Neural progenitor cell (in vitro differentiated cells): ENCODE measurements around the gene PDZRN4. TPM values are rescaled to one million over a fixed set of nuclear protein-coding genes. Genes with fewer than 3 reads are reported as not detected.

Source experiments
- DNase-seq: peaks from one replicate; pipeline ENCODE4 v3.0.0-alpha.2; 2016; ENCODE audit warnings: low spot score
- H2AFZ ChIP-seq: fragments of 200-600 bp; sonication (generic); replicated peaks from 2 replicates; pipeline ENCODE4 v1.6.1; 2016; ENCODE audit warnings: antibody characterized with exemption
- H3F3A ChIP-seq: fragments of 200-600 bp; sonication (generic); 2 replicates; pipeline ENCODE4 v1.6.1; 2016; ENCODE audit warnings: antibody characterized with exemption, low read depth
- H3K27ac ChIP-seq: fragments of 200-600 bp; sonication (generic); 2 replicates; pipeline ENCODE4 v1.5.1; 2016; ENCODE audit warnings: mild to moderate bottlenecking
- H3K27me3 ChIP-seq: fragments of 200-600 bp; sonication (generic); 2 replicates; pipeline ENCODE4 v1.6.1; 2016; ENCODE audit warnings: mild to moderate bottlenecking, moderate library complexity
- H3K36me3 ChIP-seq: fragments of 200-600 bp; sonication (generic); 2 replicates; pipeline ENCODE4 v1.5.1; 2016
- H3K4me1 ChIP-seq: fragments of 200-600 bp; sonication (generic); 2 replicates; pipeline ENCODE4 v1.6.1; 2016; ENCODE audit warnings: mixed run types
- H3K4me2 ChIP-seq: fragments of 200-600 bp; sonication (generic); 2 replicates; pipeline ENCODE4 v1.6.1; 2016
- H3K4me3 ChIP-seq: fragments of 200-600 bp; sonication (generic); 2 replicates; pipeline ENCODE4 v1.5.1; 2016
- H3K79me2 ChIP-seq: fragments of 200-600 bp; sonication (generic); 2 replicates; pipeline ENCODE4 v1.6.1; 2016; ENCODE audit warnings: low read depth
- H3K9ac ChIP-seq: fragments of 200-600 bp; sonication (generic); 2 replicates; pipeline ENCODE4 v1.6.1; 2016
- H3K9me3 ChIP-seq: fragments of 200-600 bp; sonication (generic); 2 replicates; pipeline ENCODE4 v1.5.1; 2016; ENCODE audit warnings: low read depth
- H4K20me1 ChIP-seq: fragments of 200-600 bp; sonication (generic); 2 replicates; pipeline ENCODE4 v1.6.1; 2016; ENCODE audit warnings: low read depth
- H3K27ac Mint-ChIP-seq: 3 replicates; pipeline ENCODE4 v1.8.0; 2021; ENCODE audit warnings: mixed read lengths
- H3K27me3 Mint-ChIP-seq: 2 replicates; pipeline ENCODE4 v1.8.0; 2022; ENCODE audit warnings: low read depth, mild to moderate bottlenecking, inconsistent platforms, moderate library complexity, mixed read lengths; ENCODE audit not compliant: insufficient read depth
- H3K36me3 Mint-ChIP-seq: 3 replicates; pipeline ENCODE4 v1.8.0; 2021; ENCODE audit warnings: mixed read lengths
- H3K4me1 Mint-ChIP-seq: 3 replicates; pipeline ENCODE4 v1.8.0; 2021; ENCODE audit warnings: mixed read lengths
- H3K4me3 Mint-ChIP-seq: 3 replicates; pipeline ENCODE4 v1.8.0; 2021; ENCODE audit warnings: mild to moderate bottlenecking, moderate library complexity, mixed read lengths
- H3K9me3 Mint-ChIP-seq: 3 replicates; pipeline ENCODE4 v1.8.0; 2020; ENCODE audit warnings: mixed read lengths
- EZH2 ChIP-seq: fragments of 200-600 bp; sonication (generic); IDR thresholded peaks from 2 replicates; pipeline ENCODE4 v1.6.1; 2017; ENCODE audit warnings: antibody characterized with exemption, mild to moderate bottlenecking, moderate library complexity
- EZH2phosphoT487 ChIP-seq: fragments of 200-600 bp; sonication (generic); IDR thresholded peaks from 2 replicates; pipeline ENCODE4 v1.6.1; 2017; ENCODE audit warnings: antibody characterized with exemption
- total RNA-seq: library from RNA; depleted of rRNA; stranded (reverse); fragments of >200 nt; gene quantifications from 2 replicates; pipeline ENCODE4 v1.2.3, GENCODE V29; 2015; ENCODE audit warnings: low replicate concordance
- TF ChIP-seq, protein P1 (sequence below): fragments of 200-600 bp; sonication (generic); IDR thresholded peaks from 2 replicates; pipeline ENCODE4 v1.5.1; 2017; ENCODE audit warnings: antibody characterized with exemption, mild to moderate bottlenecking

Gene PDZRN4
- total RNA-seq, 1 donor from 2014 or later, result 0.06 TPM

DNA sequence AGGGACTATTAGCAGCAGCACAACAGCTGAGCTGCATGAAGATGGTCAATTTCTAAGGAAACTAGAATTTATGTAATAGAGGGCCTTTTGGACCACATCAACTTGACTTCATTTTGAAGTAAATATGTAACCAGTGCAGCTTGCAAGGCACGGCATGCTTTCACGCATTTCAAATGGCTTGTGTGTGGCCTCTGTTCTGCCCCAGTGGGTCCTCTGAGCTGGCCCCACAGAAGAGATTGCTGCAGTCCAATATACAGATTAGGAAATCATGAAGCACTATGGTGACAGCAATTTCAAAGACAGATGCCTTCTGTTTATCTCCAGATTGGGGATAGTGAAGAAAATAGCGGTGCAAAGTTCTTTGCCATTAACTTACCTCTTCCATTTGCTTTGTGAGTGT, 101.4 kb downstream of the PDZRN4 start:
- Histone ChIP-seq H3F3A (no peaks in the 10 kb centered on the region), H3K4me3 (no peak overlapping the region), H3K27ac (no peak overlapping the region), H3K27me3 (no peaks in the 10 kb centered on the region), H4K20me1 (no peaks in the 10 kb centered on the region), H3K79me2 (no peaks in the 10 kb centered on the region), H2AFZ (no peak overlapping the region), H3K4me2 (no peak overlapping the region), H3K4me1 (no peaks in the 10 kb centered on the region), H3K9me3 (no peaks in the 10 kb centered on the region), H3K9ac (no peak overlapping the region), H3K36me3 (no peaks in the 10 kb centered on the region)
- Mint-ChIP-seq H3K36me3 (no peaks in the 10 kb centered on the region), H3K27me3 (no peaks in the 10 kb centered on the region), H3K9me3 (no peaks in the 10 kb centered on the region), H3K4me1 (peaks cover 38% of the 10 kb centered on the region), H3K4me3 (no peak overlapping the region), H3K27ac (no peak overlapping the region)
- DNase-seq, result no peak
- TF ChIP-seq EZH2phosphoT487, result no peak
- TF ChIP-seq, protein P1, sequence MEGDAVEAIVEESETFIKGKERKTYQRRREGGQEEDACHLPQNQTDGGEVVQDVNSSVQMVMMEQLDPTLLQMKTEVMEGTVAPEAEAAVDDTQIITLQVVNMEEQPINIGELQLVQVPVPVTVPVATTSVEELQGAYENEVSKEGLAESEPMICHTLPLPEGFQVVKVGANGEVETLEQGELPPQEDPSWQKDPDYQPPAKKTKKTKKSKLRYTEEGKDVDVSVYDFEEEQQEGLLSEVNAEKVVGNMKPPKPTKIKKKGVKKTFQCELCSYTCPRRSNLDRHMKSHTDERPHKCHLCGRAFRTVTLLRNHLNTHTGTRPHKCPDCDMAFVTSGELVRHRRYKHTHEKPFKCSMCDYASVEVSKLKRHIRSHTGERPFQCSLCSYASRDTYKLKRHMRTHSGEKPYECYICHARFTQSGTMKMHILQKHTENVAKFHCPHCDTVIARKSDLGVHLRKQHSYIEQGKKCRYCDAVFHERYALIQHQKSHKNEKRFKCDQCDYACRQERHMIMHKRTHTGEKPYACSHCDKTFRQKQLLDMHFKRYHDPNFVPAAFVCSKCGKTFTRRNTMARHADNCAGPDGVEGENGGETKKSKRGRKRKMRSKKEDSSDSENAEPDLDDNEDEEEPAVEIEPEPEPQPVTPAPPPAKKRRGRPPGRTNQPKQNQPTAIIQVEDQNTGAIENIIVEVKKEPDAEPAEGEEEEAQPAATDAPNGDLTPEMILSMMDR, result no peak
- TF ChIP-seq EZH2, result no peak

DNA sequence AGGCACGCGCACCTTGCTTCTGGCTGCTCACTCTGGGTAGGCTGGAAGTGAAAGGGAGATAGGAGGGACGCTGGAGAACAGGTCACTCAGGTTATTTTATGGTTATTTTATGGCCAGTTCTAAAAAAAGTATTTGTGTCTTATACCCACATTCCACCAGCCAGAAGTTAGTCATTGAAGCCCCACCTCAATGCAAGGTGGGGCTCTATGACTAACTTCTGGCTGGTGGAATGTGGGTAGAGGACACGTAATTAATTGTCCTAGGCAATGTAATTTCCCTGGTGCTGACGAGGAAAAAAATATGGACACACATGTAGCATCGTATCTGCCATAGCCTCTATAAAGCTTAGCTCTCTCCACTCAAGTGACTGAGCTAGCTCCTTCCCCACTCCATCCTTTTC, 104.9 kb downstream of the PDZRN4 start:
- H3K79me2 ChIP-seq, result no peaks in the 10 kb centered on the region
- Mint-ChIP-seq H3K9me3 (no peaks in the 10 kb centered on the region), H3K36me3 (no peaks in the 10 kb centered on the region), H3K27me3 (no peaks in the 10 kb centered on the region), H3K4me3 (no peak overlapping the region), H3K27ac (no peak overlapping the region), H3K4me1 (peaks cover 27% of the 10 kb centered on the region)
- no peak overlapping the region for H2AFZ ChIP-seq
- no peaks in the 10 kb centered on the region for H4K20me1 ChIP-seq
- no peaks in the 10 kb centered on the region for H3K27me3 ChIP-seq
- no peaks in the 10 kb centered on the region for H3F3A ChIP-seq
- H3K9me3 ChIP-seq, result no peaks in the 10 kb centered on the region
- H3K27ac ChIP-seq, result no peak overlapping the region
- H3K36me3 ChIP-seq, result no peaks in the 10 kb centered on the region
- no peak overlapping the region for H3K4me3 ChIP-seq
- TF ChIP-seq EZH2phosphoT487 (no peak), EZH2 (no peak)
- TF ChIP-seq, protein P1, result no peak
- DNase-seq, result no peak
- H3K9ac ChIP-seq, result no peak overlapping the region
- no peaks in the 10 kb centered on the region for H3K4me1 ChIP-seq
- H3K4me2 ChIP-seq, result no peak overlapping the region

DNA sequence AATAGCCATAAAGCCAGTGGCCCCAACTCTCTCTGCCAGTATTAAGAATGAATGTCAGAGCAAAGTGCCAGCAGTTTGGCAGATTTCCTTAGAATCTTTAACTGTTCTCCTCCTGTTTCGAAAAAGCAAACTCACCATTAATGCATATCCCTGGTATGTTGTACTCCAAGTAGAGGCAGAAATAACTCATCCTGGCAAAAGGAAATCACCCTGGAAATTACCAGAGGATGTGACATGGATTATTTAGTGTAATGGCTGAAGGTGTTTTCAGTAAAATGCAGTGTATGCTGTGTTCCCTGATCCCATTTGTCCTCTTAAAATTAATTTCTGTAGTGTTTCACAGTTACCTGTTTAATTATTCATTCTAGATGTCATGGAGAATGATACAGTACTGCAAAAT, 105.3 kb downstream of the PDZRN4 start:
- Mint-ChIP-seq H3K36me3 (no peaks in the 10 kb centered on the region), H3K9me3 (no peaks in the 10 kb centered on the region), H3K27me3 (no peaks in the 10 kb centered on the region), H3K4me1 (peaks cover 22% of the 10 kb centered on the region), H3K27ac (no peak overlapping the region), H3K4me3 (no peak overlapping the region)
- no peak overlapping the region for H3K4me3 ChIP-seq
- no peak for DNase-seq
- H3F3A ChIP-seq, result no peaks in the 10 kb centered on the region
- no peak overlapping the region for H3K9ac ChIP-seq
- no peaks in the 10 kb centered on the region for H3K36me3 ChIP-seq
- no peak overlapping the region for H3K4me2 ChIP-seq
- H3K4me1 ChIP-seq, result no peaks in the 10 kb centered on the region
- no peaks in the 10 kb centered on the region for H3K27me3 ChIP-seq
- H4K20me1 ChIP-seq, result no peaks in the 10 kb centered on the region
- H3K9me3 ChIP-seq, result no peaks in the 10 kb centered on the region
- H3K27ac ChIP-seq, result no peak overlapping the region
- no peak for TF ChIP-seq EZH2
- no peak for TF ChIP-seq EZH2phosphoT487
- TF ChIP-seq, protein P1, result no peak
- no peaks in the 10 kb centered on the region for H3K79me2 ChIP-seq
- no peak overlapping the region for H2AFZ ChIP-seq
